ENCODE results near the gene HGFAC.
A peak's percentile ranks its signal among the peaks of the same experiment; 100 is the strongest.
"Not testable (repeated sequence)": the region's sequence is repeated elsewhere in the genome, so short reads cannot be mapped to it uniquely, and the experiment has no call there.

HGFAC gene

GRCh38 chr4:3450643-3451042 lies 8.9 kb downstream of the HGFAC start:
- H3K4me3 ChIP-seq (ENCODE audit: low read depth, low read length): no peak overlapping the region
- no peak for DNase-seq (ENCODE audit: low read depth, low spot score)
- TF ChIP-seq CTCF (IDR thresholded peaks at IDR 0.05; ENCODE audit: low read depth, low read length): no peak
- in situ Hi-C loops (cut with HindIII; ENCODE audit: low sequenced_read_pairs): no loop called here

GRCh38 chr4:3451956-3452355 lies 10.2 kb downstream of the HGFAC start:
- TF ChIP-seq CTCF (IDR thresholded peaks at IDR 0.05; ENCODE audit: low read depth, low read length): no peak
- H3K4me3 ChIP-seq (ENCODE audit: low read depth, low read length): no peak overlapping the region
- in situ Hi-C loops (cut with HindIII; ENCODE audit: low sequenced_read_pairs): no loop called here
- peak; percentile 40 for DNase-seq (ENCODE audit: low read depth, low spot score)

- H3K4me3 ChIP-seq (ENCODE audit: low read depth, low read length): no peak overlapping the region
- peak; percentile 41 for TF ChIP-seq CTCF (IDR thresholded peaks at IDR 0.05; ENCODE audit: low read depth, low read length)
- no peak for DNase-seq (ENCODE audit: low read depth, low spot score)
- in situ Hi-C loops (cut with HindIII; ENCODE audit: low sequenced_read_pairs): no loop called here
Measured at GRCh38 chr4:3452376-3452775, 10.6 kb downstream of the HGFAC start.

GRCh38 chr4:3455596-3455995 lies 13.8 kb downstream of the HGFAC start:
- in situ Hi-C loops (cut with HindIII; ENCODE audit: low sequenced_read_pairs); H3K4me3 ChIP-seq (ENCODE audit: low read depth, low read length); DNase-seq (ENCODE audit: low read depth, low spot score): not testable (repeated sequence)

- in situ Hi-C loops (cut with HindIII; ENCODE audit: low sequenced_read_pairs): no loop called here
- DNase-seq (ENCODE audit: low read depth, low spot score): no peak
- TF ChIP-seq CTCF (IDR thresholded peaks at IDR 0.05; ENCODE audit: low read depth, low read length): no peak
- H3K4me3 ChIP-seq (ENCODE audit: low read depth, low read length): no peak overlapping the region
Measured at GRCh38 chr4:3458371-3458770, 16.6 kb downstream of the HGFAC start.

GRCh38 chr4:3459156-3459555 lies 17.4 kb downstream of the HGFAC start:
- in situ Hi-C loops (cut with HindIII; ENCODE audit: low sequenced_read_pairs); DNase-seq (ENCODE audit: low read depth, low spot score); H3K4me3 ChIP-seq (ENCODE audit: low read depth, low read length): not testable (repeated sequence)

- no peak for DNase-seq (ENCODE audit: low read depth, low spot score)
- no peak for TF ChIP-seq CTCF (IDR thresholded peaks at IDR 0.05; ENCODE audit: low read depth, low read length)
- no peak overlapping the region for H3K4me3 ChIP-seq (ENCODE audit: low read depth, low read length)
- in situ Hi-C loops (cut with HindIII; ENCODE audit: low sequenced_read_pairs): no loop called here
Measured at GRCh38 chr4:3460926-3461325, 19.2 kb downstream of the HGFAC start.
